Endometrial microvascular endothelial cells (primary cell): Measurements from ENCODE around the gene CFAP20DC. TPM values are rescaled to one million over a fixed set of nuclear protein-coding genes. Genes with fewer than 3 reads are reported as not detected.
"Not testable (repeated sequence)": the region's sequence is repeated elsewhere in the genome, so short reads cannot be mapped to it uniquely, and the experiment has no call there.

Source experiments
- in situ Hi-C: cut with HindIII; loops from 2 replicates; pipeline ENCODE4 v1.10.0; 2017; ENCODE audit warnings: low sequenced_read_pairs, low pct_unique_long_range_greater_than_20kb; ENCODE audit errors: inconsistent ontology term
- total RNA-seq: library from RNA; depleted of rRNA; stranded (reverse); fragments of >200 nt; gene quantifications from one replicate; pipeline ENCODE4 v1.2.3, GENCODE V29; 2015; ENCODE audit errors: inconsistent ontology term

The CFAP20DC gene
- 3.2 TPM for total RNA-seq

DNA sequence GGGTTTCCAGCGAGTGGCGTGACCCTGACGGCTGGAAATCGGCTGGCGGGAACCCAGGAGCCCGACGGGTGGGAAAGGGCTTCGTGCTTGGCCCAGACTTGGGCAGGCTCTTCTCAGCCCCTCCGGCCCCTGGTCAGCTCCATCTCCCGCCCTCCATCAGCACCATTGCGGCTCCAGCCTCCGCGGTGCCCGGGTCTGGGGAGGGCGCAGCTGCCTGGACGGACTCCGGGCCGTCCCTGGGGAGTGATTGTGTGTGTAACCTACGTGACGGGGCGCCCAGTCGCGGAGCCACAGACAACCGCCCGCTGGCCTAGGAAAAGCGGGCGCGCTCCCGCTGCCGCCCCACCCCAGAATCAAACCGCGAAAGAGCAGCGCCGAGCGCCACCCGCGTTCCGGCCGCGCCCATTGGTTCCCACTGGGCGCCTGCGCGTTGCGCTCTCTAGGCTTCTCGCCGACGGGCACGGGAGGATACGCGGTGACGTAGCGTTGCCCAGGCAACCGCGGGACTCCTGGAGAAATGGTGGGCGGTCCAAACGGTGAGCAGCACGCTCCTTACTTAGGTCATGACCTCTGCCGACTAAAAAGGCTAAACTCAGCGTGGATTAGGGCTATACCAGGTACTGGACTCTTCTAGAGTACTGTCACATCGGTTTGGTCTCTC is at the start of gene CFAP20DC:
CFAP20DC (minus strand) TSS at position 355 of the 661 bp plus-strand sequence. CDS start 394 bp downstream, outside the sequence.
- in situ Hi-C loops: no loop called here

DNA sequence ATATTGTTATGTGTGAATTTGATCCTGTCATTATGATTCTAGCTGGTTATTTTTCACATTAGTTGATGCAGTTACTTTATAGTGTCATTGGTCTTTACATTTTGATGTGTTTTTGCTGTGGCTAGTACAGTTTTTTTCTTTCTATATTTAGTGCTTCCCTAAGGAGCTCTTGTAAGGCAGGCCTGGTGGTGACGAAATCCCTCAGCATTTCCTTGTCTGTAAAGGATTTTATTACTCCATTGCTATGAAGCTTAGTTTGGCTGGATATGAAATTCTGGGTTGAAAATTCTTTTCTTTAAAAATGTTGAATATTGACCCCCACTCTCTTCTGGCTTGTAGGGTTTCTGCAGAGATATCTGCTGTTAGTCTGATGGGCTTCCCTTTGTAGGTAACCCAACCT is 48.7 kb upstream of the CFAP20DC start:
- in situ Hi-C loops: not testable (repeated sequence)

DNA sequence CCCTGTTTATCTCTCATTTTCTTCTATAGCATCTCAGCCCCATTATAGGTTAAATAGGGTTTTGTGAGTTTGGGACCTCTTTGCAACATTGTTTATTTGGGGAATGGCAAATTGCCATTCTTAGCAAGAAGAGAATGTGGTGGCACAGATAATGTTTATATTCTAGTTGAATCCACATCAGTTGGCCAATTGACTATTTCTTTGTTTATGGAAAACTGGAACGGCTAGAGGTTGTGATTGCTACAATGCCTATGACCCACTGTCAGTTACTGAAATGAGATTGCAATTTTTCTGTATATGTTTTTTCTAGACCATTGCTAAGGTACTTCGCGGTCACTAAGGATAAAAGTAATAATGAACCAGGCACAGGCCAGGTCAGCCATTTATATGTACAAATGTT is 44.6 kb upstream of the CFAP20DC start:
- in situ Hi-C loops: no loop called here

DNA sequence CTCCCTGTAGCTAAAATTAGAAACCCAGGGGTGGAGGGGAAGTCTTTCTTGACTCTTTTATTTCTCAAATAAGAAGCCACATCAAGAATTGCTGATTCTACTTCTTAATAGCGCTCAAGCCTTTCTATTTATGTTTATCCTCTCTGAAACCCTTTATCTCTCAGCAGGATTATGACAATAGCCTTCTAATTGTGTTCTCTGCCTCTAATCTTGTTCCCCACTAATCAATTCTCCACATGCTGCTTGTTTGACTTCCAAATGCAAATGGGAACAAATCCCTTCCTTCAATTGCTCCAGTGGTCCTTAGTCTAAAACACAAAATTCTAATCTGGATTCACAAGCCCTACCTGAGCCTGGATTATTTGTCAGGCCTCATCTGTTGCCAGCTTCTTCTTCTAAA is 43.7 kb upstream of the CFAP20DC start:
- in situ Hi-C loops: no loop called here

- in situ Hi-C loops: no loop called here
These were observed 38.9 kb upstream of the CFAP20DC start for GRCh38 chr3:59088761-59089160.

DNA sequence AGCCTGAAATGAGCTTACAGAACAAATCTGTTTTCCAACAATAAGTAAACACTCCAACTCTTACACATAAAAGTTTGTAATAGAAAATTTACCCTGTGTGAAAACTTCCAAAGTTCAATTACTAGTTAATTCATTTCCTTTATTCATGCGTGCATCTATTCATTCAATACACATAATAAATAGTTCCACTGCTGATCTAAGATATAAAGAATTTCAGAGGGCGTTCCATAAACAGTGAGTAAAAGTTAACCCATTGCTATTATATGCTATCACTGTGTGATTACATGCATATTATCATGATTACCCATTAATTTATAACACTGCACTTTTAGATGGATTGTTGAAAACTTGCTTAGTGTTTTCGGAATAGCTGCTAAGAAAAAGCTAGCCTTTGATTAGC is 36.2 kb upstream of the CFAP20DC start:
- in situ Hi-C loops: no loop called here

DNA sequence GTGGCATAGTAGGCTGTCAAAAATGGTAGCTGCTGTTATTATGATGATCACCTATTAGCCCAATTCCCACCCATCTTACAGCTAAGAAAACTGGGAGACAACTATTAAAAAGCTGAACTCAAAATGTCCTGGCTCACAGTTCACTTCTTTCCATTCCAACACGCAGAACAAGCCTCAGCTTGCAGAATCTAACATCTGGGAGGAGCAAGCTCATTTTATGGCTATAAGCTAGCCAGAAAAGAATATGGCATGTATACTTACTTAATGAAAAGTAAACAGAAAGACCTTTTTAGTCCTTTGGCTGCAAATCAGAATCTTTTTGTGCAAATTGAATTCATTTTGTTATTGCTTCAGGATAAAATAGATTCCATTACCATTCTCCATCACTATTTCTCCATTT is 34.8 kb upstream of the CFAP20DC start:
- in situ Hi-C loops: no loop called here

GRCh38 chr3:59082106-59082505 is 32.3 kb upstream of the CFAP20DC start:
- in situ Hi-C loops: no loop called here

DNA sequence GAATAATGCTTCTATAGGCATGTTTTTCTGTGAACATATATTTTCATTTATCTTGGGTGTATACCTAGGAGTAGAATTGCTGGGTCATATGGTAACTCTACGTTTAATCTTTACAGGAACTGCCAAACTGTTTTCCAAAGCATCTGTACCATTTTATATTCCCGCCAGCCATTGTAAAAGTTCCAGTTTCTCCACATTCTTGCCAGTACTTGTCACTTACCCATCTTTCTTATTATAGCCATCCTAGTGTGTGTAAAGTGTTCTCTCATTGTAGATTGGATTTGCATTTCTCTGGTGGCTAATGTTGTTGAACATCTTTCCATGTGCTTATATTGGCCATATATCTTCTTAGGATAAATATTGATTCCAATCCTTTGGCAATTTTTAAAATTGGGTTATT is 31.2 kb upstream of the CFAP20DC start:
- in situ Hi-C loops: no loop called here

GRCh38 chr3:59079962-59080361 is 30.1 kb upstream of the CFAP20DC start:
- in situ Hi-C loops: no loop called here

- in situ Hi-C loops: no loop called here
These were observed 24.9 kb upstream of the CFAP20DC start for GRCh38 chr3:59074764-59075163.

- in situ Hi-C loops: no loop called here
These were observed 22.9 kb upstream of the CFAP20DC start for GRCh38 chr3:59072681-59073080.

DNA sequence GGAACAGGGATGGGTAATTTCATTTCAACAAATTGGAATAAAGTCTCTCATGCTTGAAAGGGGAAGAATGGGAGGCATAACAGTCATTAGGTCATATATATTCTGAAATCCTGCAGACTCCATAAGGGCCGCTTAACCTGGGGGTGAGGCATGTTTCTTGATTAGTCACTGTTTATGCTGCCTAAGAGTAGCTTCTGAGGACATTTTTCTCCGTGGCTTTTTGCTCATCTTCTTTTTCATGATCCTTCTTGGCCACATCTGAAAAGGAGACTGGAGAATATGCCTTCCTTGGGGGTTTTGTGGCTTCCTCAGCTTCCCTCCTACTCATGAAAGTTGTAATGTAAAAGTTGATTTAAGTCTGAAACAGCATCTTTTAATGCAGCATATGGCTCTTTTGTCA is 20.0 kb upstream of the CFAP20DC start:
- in situ Hi-C loops: no loop called here

DNA sequence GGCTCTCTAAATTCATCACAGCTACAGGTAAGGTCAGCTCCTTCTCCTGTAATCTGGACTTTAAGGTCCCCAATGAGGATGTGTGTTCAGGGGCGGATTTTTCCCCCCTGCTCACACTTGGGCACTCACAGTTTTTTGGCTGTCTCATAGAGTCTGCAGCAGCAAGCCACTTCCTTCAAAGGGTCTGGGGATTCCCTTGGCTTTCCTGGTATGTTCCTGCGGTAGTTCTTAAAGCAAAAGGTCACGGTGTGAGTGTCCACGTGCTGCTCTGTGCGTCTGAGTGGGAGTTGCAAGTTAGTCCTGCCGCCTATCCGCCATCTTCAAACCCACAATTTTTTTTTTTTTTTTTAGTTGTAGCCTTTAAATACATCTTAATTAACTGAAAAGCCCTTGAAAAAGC is 15.4 kb upstream of the CFAP20DC start:
- in situ Hi-C loops: no loop called here

DNA sequence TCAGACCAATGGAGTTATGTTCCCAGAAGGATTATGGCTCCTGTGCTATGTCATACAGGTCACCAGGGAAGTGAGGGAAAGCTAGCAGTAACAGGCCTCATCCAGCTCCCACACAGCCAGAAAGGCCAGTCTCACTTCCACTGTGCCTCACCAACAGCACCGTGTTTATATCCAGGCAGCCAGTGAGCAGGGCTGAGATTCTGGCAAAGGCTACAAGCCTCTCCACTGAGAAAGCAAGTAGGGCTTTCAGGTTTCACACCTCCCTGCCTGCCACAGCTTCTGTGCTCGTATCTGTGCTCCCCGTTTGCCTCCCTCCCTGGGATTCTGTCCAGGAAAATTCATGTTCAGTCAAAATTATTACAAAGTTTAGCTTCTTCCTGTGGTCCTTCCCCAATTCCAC is 14.9 kb upstream of the CFAP20DC start:
- in situ Hi-C loops: no loop called here

DNA sequence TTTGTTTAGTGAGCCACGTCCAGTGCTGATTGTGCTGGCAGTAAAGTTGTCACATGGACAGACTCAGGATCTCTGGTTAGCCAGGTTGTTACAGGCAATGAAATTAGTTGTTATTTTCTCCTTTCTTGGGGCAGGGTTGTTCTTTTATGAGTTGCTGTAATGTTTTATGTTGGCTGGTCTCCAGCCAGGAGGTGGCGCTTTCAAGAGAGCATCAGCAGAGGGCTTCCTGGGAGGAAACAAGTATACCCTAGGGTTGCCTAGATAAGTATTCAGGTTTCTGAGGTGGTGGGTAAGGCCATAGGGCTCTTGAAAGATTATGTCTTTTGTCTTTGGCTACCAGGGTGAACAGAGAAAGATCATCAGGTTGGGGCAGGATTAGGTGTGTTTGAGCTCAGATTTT is 14.5 kb upstream of the CFAP20DC start:
- in situ Hi-C loops: no loop called here

DNA sequence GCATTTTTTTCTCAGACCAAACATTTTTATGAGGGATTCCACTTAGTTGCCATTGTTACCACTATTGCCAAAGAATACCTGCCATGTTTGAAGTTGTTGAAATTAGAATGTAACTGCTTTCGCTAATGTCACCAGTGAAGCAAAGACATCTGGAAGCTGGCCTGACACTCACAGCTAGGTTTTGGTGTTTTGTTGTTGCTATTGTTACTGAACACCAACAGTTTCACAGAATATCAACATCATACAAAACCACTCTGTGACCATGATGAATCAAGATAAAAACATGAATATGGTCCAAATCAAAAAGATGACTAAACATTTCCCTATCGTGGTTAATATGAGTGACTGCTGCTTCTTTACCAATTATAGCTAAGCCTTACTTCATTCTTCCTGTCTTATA is 6.9 kb upstream of the CFAP20DC start:
- in situ Hi-C loops: no loop called here

DNA sequence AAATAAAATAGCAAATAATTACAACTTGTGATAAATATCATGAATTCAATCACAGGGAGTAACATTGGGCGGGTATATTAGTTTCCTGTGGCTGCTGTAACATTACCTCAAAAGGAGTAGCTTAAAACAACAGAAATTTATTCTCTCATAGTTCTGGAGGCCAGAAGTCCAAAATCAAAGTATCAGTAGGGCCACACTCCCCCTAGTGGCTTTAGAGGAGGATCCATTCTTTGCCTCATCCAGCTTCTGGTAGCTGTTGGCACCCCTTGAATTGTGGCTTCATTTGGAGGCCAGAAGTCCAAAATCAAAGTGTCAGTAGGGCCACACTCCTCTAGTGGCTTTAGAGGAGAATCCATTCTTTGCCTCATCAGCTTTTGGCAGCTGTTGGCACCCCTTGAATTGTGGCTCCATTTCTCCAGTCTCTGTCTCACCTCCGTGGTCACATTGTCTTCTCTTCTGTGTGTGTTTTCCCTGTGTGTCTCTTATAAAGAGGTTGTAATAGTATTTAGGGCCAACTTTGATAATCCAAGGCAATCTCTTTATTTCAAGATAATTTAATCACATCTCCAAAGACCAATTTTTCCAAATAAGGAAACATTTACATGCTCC is 3.1 kb upstream of the CFAP20DC start:
- in situ Hi-C loops: no loop called here

- in situ Hi-C loops: not testable (repeated sequence)
These were observed 1.1 kb upstream of the CFAP20DC start for GRCh38 chr3:59050811-59051414.

- in situ Hi-C loops: no loop called here
These were observed 3.0 kb downstream of the CFAP20DC start for GRCh38 chr3:59046839-59047238.
